ENCODE data around the gene ARHGAP12.
A peak's percentile ranks its signal among the peaks of the same experiment; 100 is the strongest.
"Not testable (repeated sequence)": the region's sequence is repeated elsewhere in the genome, so short reads cannot be mapped to it uniquely, and the experiment has no call there.

ARHGAP12 gene, protein sequence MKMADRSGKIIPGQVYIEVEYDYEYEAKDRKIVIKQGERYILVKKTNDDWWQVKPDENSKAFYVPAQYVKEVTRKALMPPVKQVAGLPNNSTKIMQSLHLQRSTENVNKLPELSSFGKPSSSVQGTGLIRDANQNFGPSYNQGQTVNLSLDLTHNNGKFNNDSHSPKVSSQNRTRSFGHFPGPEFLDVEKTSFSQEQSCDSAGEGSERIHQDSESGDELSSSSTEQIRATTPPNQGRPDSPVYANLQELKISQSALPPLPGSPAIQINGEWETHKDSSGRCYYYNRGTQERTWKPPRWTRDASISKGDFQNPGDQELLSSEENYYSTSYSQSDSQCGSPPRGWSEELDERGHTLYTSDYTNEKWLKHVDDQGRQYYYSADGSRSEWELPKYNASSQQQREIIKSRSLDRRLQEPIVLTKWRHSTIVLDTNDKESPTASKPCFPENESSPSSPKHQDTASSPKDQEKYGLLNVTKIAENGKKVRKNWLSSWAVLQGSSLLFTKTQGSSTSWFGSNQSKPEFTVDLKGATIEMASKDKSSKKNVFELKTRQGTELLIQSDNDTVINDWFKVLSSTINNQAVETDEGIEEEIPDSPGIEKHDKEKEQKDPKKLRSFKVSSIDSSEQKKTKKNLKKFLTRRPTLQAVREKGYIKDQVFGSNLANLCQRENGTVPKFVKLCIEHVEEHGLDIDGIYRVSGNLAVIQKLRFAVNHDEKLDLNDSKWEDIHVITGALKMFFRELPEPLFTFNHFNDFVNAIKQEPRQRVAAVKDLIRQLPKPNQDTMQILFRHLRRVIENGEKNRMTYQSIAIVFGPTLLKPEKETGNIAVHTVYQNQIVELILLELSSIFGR

DNA sequence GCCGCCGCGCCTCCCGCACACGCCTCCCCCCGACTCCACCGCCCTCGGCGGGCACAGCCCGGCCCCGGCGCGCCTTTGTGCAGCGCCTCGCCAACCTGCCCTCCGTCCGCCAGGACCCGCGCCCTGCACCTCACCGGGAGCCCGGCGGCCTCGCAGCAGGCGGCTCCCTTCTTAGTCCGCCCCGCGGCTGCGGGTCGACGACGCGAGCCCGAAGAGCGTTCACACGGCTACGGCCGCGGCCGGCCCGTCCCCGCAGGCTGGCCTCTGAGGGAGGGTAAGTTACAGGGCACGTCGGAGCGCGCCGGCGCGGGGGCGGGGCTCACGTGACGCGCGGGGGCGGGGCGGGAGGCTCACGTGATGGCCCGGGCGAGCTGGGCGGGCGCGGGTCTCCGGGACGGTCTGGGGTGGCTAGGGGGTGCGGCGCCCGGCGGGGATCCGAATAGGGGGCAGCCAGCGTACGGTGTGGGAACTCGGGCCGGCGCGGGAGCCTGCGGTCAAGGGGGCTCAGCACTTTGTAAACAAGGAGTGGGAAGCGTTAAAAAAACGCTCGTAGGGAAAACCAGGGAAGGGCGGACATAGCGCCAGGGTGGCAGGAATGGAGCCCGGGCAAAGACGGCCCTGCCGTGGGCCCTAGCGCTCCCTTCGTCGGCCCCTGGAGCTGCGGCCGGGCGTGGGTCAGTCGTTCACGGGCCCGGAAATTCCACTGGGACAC lies at the start of gene ARHGAP12:
Gene ARHGAP12 (minus strand): TSS at position 283 of the 712 bp plus-strand sequence. CDS start 19,976 bp downstream, outside the sequence.
- Histone ChIP-seq H3K9ac (ENCODE audit: low read depth, low read length) (peak within 1 kb of the TSS; percentile 90), H3K4me1 (ENCODE audit: control insufficient read depth, insufficient read depth, low read length) (peaks cover 24% of the 10 kb centered on the region), H3K36me3 (ENCODE audit: control insufficient read depth, insufficient read depth, low read length) (no peaks in the 10 kb centered on the region), H3K9me3 (ENCODE audit: control insufficient read depth, insufficient read depth, low read length) (no peaks in the 10 kb centered on the region), H3K27ac (ENCODE audit: low read depth, low read length) (peak within 1 kb of the TSS; percentile 98), H3K27me3 (ENCODE audit: control insufficient read depth, insufficient read depth, low read length) (no peaks in the 10 kb centered on the region), H3K4me3 (ENCODE audit: low read depth, low read length) (peak within 1 kb of the TSS; percentile 75)

DNA sequence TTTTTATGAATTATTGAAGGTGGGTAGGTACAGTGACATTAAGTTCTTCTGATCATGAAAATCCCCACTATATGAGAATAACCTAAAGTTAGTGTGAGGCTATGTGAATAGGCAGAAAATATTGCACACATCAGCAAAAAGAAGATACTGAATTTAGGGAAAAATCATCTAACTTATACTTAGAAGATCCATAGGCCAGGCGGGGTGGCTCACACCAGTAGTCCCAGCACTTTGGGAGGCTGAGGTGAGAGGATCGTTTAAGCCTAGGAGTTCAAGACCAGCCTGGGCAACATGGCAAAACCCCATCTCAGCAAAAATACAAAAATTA lies 49.5 kb upstream of the ARHGAP12 start:
- H3K9ac ChIP-seq (ENCODE audit: low read depth, low read length): no peak overlapping the region
- H3K36me3 ChIP-seq (ENCODE audit: control insufficient read depth, insufficient read depth, low read length): no peaks in the 10 kb centered on the region
- no peaks in the 10 kb centered on the region for H3K27me3 ChIP-seq (ENCODE audit: control insufficient read depth, insufficient read depth, low read length)
- H3K27ac ChIP-seq (ENCODE audit: low read depth, low read length): peak overlapping the region; percentile 71
- no peak overlapping the region for H3K4me3 ChIP-seq (ENCODE audit: low read depth, low read length)
- 0 out of 2 replicates have a peak, but pooled peaks cover 7% of the 10 kb centered on the region for H3K9me3 ChIP-seq (ENCODE audit: control insufficient read depth, insufficient read depth, low read length)
- peaks cover 14% of the 10 kb centered on the region for H3K4me1 ChIP-seq (ENCODE audit: control insufficient read depth, insufficient read depth, low read length)

DNA sequence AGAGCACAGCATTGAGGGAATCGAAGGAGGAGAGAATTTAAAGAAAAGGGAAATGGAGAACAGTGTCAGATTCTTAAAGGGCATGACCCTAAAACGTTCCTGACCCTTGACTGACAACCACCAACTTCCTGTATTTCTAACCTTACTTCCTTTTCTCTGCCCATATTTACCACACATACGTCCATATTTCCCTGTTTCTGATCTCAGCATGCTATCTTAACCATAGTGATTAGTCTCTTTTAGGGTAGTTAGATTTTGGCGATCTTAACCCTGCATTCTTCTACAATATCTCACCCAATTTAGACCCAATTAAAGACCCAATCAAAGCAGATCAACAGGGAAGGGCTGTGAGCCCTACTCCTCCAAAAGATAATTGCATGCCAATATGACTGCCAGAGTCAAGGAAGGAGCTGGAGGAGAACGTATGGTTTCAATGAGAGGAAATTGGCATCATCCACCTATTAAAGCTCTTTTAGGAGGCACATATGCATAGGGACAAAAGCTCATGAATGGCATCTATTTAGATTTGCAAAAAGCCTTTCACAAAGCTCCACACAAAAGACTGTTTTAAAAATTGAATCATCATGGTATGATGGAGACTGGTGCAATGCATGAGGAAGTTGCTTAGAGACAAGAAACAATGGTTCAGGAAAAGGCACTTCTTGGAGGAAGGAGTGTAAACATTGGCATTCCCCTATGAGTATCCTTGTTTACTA lies 49.0 kb upstream of the ARHGAP12 start:
- Histone ChIP-seq H3K9me3 (ENCODE audit: control insufficient read depth, insufficient read depth, low read length) (0 out of 2 replicates have a peak, but pooled peaks cover 7% of the 10 kb centered on the region), H3K36me3 (ENCODE audit: control insufficient read depth, insufficient read depth, low read length) (no peaks in the 10 kb centered on the region), H3K9ac (ENCODE audit: low read depth, low read length) (no peak overlapping the region), H3K27ac (ENCODE audit: low read depth, low read length) (peak overlapping the region; percentile 71), H3K27me3 (ENCODE audit: control insufficient read depth, insufficient read depth, low read length) (no peaks in the 10 kb centered on the region), H3K4me3 (ENCODE audit: low read depth, low read length) (no peak overlapping the region), H3K4me1 (ENCODE audit: control insufficient read depth, insufficient read depth, low read length) (peaks cover 14% of the 10 kb centered on the region)

DNA sequence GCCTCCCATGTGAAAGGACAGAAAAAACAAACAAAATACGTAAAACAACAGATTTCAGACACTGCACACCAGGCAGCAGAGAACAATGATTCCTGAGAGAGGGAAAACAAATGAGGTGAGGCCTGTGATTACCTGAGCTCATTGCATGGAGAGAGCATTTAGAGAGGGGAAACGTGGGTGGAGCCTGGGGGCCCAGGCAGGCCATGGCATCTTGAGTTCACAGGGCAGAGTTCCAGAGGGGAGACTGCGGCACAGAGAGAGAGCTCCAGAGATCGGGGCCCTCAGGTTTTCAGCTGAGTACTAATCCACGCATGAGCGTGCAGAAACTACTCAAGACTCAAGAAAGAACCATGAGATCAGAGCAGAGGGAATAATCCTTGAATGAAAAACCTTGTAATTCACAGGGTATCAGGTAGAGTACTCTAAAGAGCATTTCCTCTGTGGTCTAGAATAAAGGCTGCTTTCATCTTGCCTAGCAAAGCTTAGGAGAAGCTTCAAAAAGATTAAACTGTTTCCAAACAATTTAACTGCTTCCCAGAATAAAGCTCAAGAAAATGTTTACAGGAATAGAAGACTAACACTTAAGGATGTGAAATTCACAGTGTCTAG lies 46.6 kb upstream of the ARHGAP12 start:
- Histone ChIP-seq H3K27ac (ENCODE audit: low read depth, low read length) (no peak overlapping the region), H3K27me3 (ENCODE audit: control insufficient read depth, insufficient read depth, low read length) (no peaks in the 10 kb centered on the region), H3K4me1 (ENCODE audit: control insufficient read depth, insufficient read depth, low read length) (peaks cover 14% of the 10 kb centered on the region), H3K9ac (ENCODE audit: low read depth, low read length) (no peak overlapping the region), H3K9me3 (ENCODE audit: control insufficient read depth, insufficient read depth, low read length) (0 out of 2 replicates have a peak, but pooled peaks cover 7% of the 10 kb centered on the region), H3K36me3 (ENCODE audit: control insufficient read depth, insufficient read depth, low read length) (no peaks in the 10 kb centered on the region), H3K4me3 (ENCODE audit: low read depth, low read length) (no peak overlapping the region)

DNA sequence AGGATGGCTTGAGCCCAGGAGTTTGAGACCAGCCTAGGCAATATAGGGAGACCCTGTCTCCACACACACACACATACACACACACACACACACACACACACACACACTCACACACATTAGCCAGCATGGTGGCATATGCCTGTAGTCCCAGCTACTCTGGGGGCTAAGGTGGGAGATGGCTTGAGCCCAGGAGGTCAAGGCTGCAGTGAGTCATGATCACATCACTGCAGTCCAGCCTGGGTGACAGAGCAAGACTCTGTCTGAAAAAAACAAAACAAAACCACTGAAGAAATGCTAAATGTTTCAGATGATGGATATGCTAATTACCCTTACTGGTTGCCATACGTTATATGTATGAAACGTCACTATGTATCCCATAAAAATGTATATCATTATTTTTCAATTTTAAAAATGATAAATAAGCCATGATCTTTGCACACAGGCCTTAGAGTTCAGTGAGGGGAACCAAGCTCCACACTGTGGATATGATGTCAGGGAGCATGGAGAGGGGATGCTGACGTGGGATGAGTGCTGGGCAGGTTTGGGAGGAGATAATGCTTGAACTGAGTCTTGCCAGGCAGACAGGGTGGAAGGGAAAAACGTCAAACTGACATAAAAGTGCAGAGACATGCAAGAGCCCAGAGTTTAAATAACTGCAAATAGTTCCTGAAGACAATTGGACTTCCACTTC lies 45.9 kb upstream of the ARHGAP12 start:
- peaks cover 14% of the 10 kb centered on the region for H3K4me1 ChIP-seq (ENCODE audit: control insufficient read depth, insufficient read depth, low read length)
- 0 out of 2 replicates have a peak, but pooled peaks cover 2% of the 10 kb centered on the region for H3K9me3 ChIP-seq (ENCODE audit: control insufficient read depth, insufficient read depth, low read length)
- no peaks in the 10 kb centered on the region for H3K36me3 ChIP-seq (ENCODE audit: control insufficient read depth, insufficient read depth, low read length)
- no peaks in the 10 kb centered on the region for H3K27me3 ChIP-seq (ENCODE audit: control insufficient read depth, insufficient read depth, low read length)
- no peak overlapping the region for H3K9ac ChIP-seq (ENCODE audit: low read depth, low read length)
- no peak overlapping the region for H3K4me3 ChIP-seq (ENCODE audit: low read depth, low read length)
- no peak overlapping the region for H3K27ac ChIP-seq (ENCODE audit: low read depth, low read length)

DNA sequence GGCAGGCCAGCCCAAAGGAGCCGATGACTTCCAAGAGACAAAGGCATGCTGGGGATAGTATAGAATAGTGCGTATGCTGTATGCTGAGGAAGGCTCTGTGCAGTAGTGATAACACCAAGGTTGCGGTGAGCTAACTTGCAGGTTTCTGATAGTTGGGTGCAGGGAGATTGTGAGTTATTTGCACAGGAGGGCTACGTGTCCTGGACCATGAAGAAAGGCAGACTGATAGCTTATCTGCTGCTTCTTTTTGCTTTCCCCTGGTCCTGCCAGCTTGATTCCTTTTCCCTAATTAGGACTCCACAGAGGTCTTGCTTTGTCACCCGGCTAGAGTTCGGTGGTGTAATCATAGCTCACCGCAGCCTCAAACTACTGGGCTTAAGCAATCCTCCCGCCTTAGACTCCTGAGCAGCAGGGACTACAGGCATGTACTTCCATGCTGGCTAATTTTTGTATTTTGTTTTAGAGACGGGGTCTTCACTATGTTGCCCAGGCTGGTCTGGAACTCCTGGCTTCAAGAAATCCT lies 43.9 kb upstream of the ARHGAP12 start:
- Histone ChIP-seq H3K4me1 (ENCODE audit: control insufficient read depth, insufficient read depth, low read length) (peaks cover 8% of the 10 kb centered on the region), H3K27ac (ENCODE audit: low read depth, low read length) (no peak overlapping the region), H3K27me3 (ENCODE audit: control insufficient read depth, insufficient read depth, low read length) (no peaks in the 10 kb centered on the region), H3K36me3 (ENCODE audit: control insufficient read depth, insufficient read depth, low read length) (no peaks in the 10 kb centered on the region), H3K4me3 (ENCODE audit: low read depth, low read length) (no peak overlapping the region), H3K9ac (ENCODE audit: low read depth, low read length) (no peak overlapping the region), H3K9me3 (ENCODE audit: control insufficient read depth, insufficient read depth, low read length) (no peaks in the 10 kb centered on the region)

DNA sequence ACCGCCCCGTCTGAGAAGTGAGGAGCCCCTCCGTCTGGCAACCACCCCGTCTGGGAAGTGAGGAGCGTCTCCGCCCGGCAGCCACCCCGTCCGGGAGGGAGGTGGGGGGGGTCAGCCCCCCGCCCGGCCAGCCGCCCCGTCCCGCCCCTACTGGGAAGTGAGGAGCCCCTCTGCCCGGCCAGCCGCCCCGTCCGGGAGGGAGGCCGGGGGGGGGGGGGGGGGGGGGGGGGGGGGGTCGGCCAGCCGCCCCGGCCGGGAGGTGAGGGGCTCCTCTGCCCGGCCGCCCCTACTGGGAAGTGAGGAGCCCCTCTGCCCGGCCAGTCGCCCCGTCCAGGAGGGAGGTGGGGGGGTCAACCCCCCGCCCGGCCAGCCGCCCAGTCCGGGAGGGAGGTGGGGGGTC lies 41.2 kb upstream of the ARHGAP12 start:
- not testable (repeated sequence) for H3K9ac ChIP-seq (ENCODE audit: low read depth, low read length); H3K27me3 ChIP-seq (ENCODE audit: control insufficient read depth, insufficient read depth, low read length); H3K4me1 ChIP-seq (ENCODE audit: control insufficient read depth, insufficient read depth, low read length); H3K36me3 ChIP-seq (ENCODE audit: control insufficient read depth, insufficient read depth, low read length); H3K27ac ChIP-seq (ENCODE audit: low read depth, low read length); H3K9me3 ChIP-seq (ENCODE audit: control insufficient read depth, insufficient read depth, low read length); H3K4me3 ChIP-seq (ENCODE audit: low read depth, low read length)

DNA sequence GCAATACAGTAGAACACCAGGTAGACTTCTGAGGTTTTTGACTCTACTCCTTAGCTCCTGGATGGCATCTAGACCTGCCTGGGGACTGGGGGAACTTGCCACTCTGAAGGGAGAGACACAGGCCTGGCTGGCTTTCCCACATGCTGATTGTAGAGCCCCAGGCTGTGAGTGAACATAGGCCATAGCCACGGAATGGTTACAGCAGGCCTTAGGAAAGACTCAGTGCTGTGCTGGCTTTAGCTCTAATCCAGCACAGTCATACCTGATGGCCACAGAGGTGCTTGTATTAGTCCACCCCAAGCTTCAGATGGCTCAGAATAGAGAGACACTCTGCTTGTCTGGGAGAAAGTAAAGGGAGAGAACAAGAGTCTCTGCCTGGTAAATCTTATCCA lies 35.0 kb upstream of the ARHGAP12 start:
- no peaks in the 10 kb centered on the region for H3K27me3 ChIP-seq (ENCODE audit: control insufficient read depth, insufficient read depth, low read length)
- H3K27ac ChIP-seq (ENCODE audit: low read depth, low read length): no peak overlapping the region
- no peaks in the 10 kb centered on the region for H3K36me3 ChIP-seq (ENCODE audit: control insufficient read depth, insufficient read depth, low read length)
- no peak overlapping the region for H3K9ac ChIP-seq (ENCODE audit: low read depth, low read length)
- H3K4me1 ChIP-seq (ENCODE audit: control insufficient read depth, insufficient read depth, low read length): no peaks in the 10 kb centered on the region
- H3K4me3 ChIP-seq (ENCODE audit: low read depth, low read length): no peak overlapping the region
- no peaks in the 10 kb centered on the region for H3K9me3 ChIP-seq (ENCODE audit: control insufficient read depth, insufficient read depth, low read length)

DNA sequence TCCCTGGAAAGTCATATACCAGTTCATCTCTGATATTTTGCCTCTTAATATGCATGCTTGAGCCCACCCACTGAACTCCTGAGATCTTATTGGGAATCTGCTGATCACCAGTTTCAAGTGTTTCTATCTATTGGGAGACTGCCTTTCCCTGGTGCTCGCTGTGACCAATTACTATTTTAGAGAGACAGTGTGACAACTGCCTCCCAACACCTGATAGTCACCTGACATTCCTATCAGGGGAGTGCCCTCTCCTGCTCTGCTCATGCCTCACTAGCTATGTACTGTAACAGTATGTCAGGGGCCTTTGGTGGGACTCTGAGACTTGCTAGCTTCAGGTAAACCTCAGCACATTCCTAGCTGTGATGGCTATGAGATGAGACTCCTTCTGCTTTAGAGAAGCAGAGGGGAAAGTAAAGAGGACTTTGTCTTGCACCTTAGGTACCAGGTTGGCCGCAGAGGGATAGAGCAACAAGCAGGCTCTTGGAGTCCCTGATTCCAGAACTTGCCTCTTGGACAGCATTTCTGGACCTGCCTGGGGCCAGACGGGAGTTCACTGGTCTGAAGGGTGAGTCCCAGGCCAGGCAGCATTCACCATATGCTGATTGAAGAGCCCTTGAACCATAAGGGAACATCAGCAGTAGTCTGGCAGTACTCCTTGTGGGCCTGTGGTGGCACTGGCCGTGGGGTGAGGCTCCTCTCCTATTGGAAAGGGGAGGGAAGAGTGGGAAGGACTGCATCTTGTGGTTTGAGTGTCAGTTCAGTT lies 34.4 kb upstream of the ARHGAP12 start:
- H3K27ac ChIP-seq (ENCODE audit: low read depth, low read length): no peak overlapping the region
- no peaks in the 10 kb centered on the region for H3K9me3 ChIP-seq (ENCODE audit: control insufficient read depth, insufficient read depth, low read length)
- H3K4me1 ChIP-seq (ENCODE audit: control insufficient read depth, insufficient read depth, low read length): no peaks in the 10 kb centered on the region
- no peaks in the 10 kb centered on the region for H3K36me3 ChIP-seq (ENCODE audit: control insufficient read depth, insufficient read depth, low read length)
- H3K4me3 ChIP-seq (ENCODE audit: low read depth, low read length): no peak overlapping the region
- H3K9ac ChIP-seq (ENCODE audit: low read depth, low read length): no peak overlapping the region
- no peaks in the 10 kb centered on the region for H3K27me3 ChIP-seq (ENCODE audit: control insufficient read depth, insufficient read depth, low read length)

Data from HUES48 (cell line).